ENCODE measurements around the gene CCDC7.

CCDC7 gene

GRCh38 chr10:32922170-32922569 is 476.2 kb downstream of the CCDC7 start:
- H4K8ac ChIP-seq (ENCODE audit: low read depth, low read length) = no peak overlapping the region
- no peak overlapping the region for H3K4me3 ChIP-seq (ENCODE audit: low read depth, low read length)
- H3K18ac ChIP-seq (ENCODE audit: low read length) = no peak overlapping the region
- H3K14ac ChIP-seq (ENCODE audit: low read length) = no peak overlapping the region
- no peak overlapping the region for H2AFZ ChIP-seq (ENCODE audit: insufficient read depth, low read length, poor library complexity)
- no peak overlapping the region for H2BK120ac ChIP-seq (ENCODE audit: insufficient read depth, low read length, poor library complexity)
- peaks cover 18 to 37% of the 10 kb centered on the region in 2 experiments for H3K36me3 ChIP-seq (ENCODE audit: control insufficient read depth in 1 of 2, insufficient read depth in 2 of 2, low read length in 2 of 2)
- H3K4me2 ChIP-seq (ENCODE audit: low read length) = no peak overlapping the region
- H3K23ac ChIP-seq (ENCODE audit: low read length) = no peak overlapping the region
- no peak overlapping the region for H4K91ac ChIP-seq (ENCODE audit: low read depth, low read length)
- H3K4me1 ChIP-seq (ENCODE audit: control insufficient read depth in 1 of 2, insufficient read depth in 2 of 2, low read length in 2 of 2) = no peaks in the 10 kb centered on the region
- no peaks in the 10 kb centered on the region for H3K79me1 ChIP-seq (ENCODE audit: low read length)
- no peak overlapping the region for H3K9ac ChIP-seq (ENCODE audit: low read length)
- no peak overlapping the region for H4K12ac ChIP-seq (ENCODE audit: low read depth, low read length)
- H3K4ac ChIP-seq (ENCODE audit: low read depth, low read length) = no peak overlapping the region
- WGBS (ENCODE audit: extremely low coverage, insufficient coverage, insufficient read length) = no CpG with 5 or more reads among the region's 2 CpGs
- no peaks in the 10 kb centered on the region for H3K9me3 ChIP-seq (ENCODE audit: insufficient read depth, low read depth, low read length)
- no peak for DNase-seq
- no peak overlapping the region for H2BK12ac ChIP-seq (ENCODE audit: low read length)
- H3K79me2 ChIP-seq (ENCODE audit: control insufficient read depth, insufficient read depth, low read length, poor library complexity) = no peaks in the 10 kb centered on the region
- H3K27me3 ChIP-seq (ENCODE audit: insufficient read depth, low read length) = no peaks in the 10 kb centered on the region
- H3K27ac ChIP-seq (ENCODE audit: low read depth, low read length) = no peak overlapping the region
- no peak overlapping the region for H2AK5ac ChIP-seq (ENCODE audit: low read length)
- H2BK5ac ChIP-seq (ENCODE audit: low read depth, low read length, poor library complexity) = no peak overlapping the region

- Histone ChIP-seq H4K91ac (ENCODE audit: low read depth, low read length) (no peak overlapping the region), H2BK120ac (ENCODE audit: insufficient read depth, low read length, poor library complexity) (no peak overlapping the region), H3K27me3 (ENCODE audit: insufficient read depth, low read length) (no peaks in the 10 kb centered on the region), H3K9me3 (ENCODE audit: insufficient read depth, low read depth, low read length) (no peaks in the 10 kb centered on the region), H3K18ac (ENCODE audit: low read length) (no peak overlapping the region), H3K27ac (ENCODE audit: low read depth, low read length) (no peak overlapping the region), H3K14ac (ENCODE audit: low read length) (no peak overlapping the region), H3K36me3 (ENCODE audit: control insufficient read depth in 1 of 2, insufficient read depth in 2 of 2, low read length in 2 of 2) (peaks cover 20 to 41% of the 10 kb centered on the region in 2 experiments), H2BK12ac (ENCODE audit: low read length) (no peak overlapping the region), H3K23ac (ENCODE audit: low read length) (no peak overlapping the region), H3K4me2 (ENCODE audit: low read length) (no peak overlapping the region), H2AFZ (ENCODE audit: insufficient read depth, low read length, poor library complexity) (no peak overlapping the region), H3K4ac (ENCODE audit: low read depth, low read length) (no peak overlapping the region), H2BK5ac (ENCODE audit: low read depth, low read length, poor library complexity) (no peak overlapping the region), H3K79me1 (ENCODE audit: low read length) (no peaks in the 10 kb centered on the region), H4K12ac (ENCODE audit: low read depth, low read length) (no peak overlapping the region), H3K9ac (ENCODE audit: low read length) (no peak overlapping the region), H3K4me3 (ENCODE audit: low read depth, low read length) (no peak overlapping the region), H2AK5ac (ENCODE audit: low read length) (no peak overlapping the region), H3K4me1 (ENCODE audit: control insufficient read depth in 1 of 2, insufficient read depth in 2 of 2, low read length in 2 of 2) (no peaks in the 10 kb centered on the region), H3K79me2 (ENCODE audit: control insufficient read depth, insufficient read depth, low read length, poor library complexity) (no peaks in the 10 kb centered on the region), H4K8ac (ENCODE audit: low read depth, low read length) (no peak overlapping the region)
- WGBS (ENCODE audit: extremely low coverage, insufficient coverage, insufficient read length) = no CpG with 5 or more reads among the region's 2 CpGs
- DNase-seq = no peak
Measured at GRCh38 chr10:32923134-32923533, 477.2 kb downstream of the CCDC7 start.

- Histone ChIP-seq H3K23ac (ENCODE audit: low read length) (no peak overlapping the region), H3K36me3 (ENCODE audit: control insufficient read depth in 1 of 2, insufficient read depth in 2 of 2, low read length in 2 of 2) (peaks cover 20 to 40% of the 10 kb centered on the region in 2 experiments), H2BK5ac (ENCODE audit: low read depth, low read length, poor library complexity) (no peak overlapping the region), H4K8ac (ENCODE audit: low read depth, low read length) (no peak overlapping the region), H2AFZ (ENCODE audit: insufficient read depth, low read length, poor library complexity) (no peak overlapping the region), H3K14ac (ENCODE audit: low read length) (no peak overlapping the region), H3K18ac (ENCODE audit: low read length) (no peak overlapping the region), H3K27me3 (ENCODE audit: insufficient read depth, low read length) (no peaks in the 10 kb centered on the region), H3K4me2 (ENCODE audit: low read length) (no peak overlapping the region), H4K12ac (ENCODE audit: low read depth, low read length) (no peak overlapping the region), H3K9ac (ENCODE audit: low read length) (no peak overlapping the region), H3K27ac (ENCODE audit: low read depth, low read length) (no peak overlapping the region), H3K4me3 (ENCODE audit: low read depth, low read length) (no peak overlapping the region), H3K79me2 (ENCODE audit: control insufficient read depth, insufficient read depth, low read length, poor library complexity) (no peaks in the 10 kb centered on the region), H4K91ac (ENCODE audit: low read depth, low read length) (no peak overlapping the region), H2BK12ac (ENCODE audit: low read length) (no peak overlapping the region), H3K9me3 (ENCODE audit: insufficient read depth, low read depth, low read length) (no peaks in the 10 kb centered on the region), H3K79me1 (ENCODE audit: low read length) (no peaks in the 10 kb centered on the region), H3K4ac (ENCODE audit: low read depth, low read length) (no peak overlapping the region), H2BK120ac (ENCODE audit: insufficient read depth, low read length, poor library complexity) (no peak overlapping the region), H3K4me1 (ENCODE audit: control insufficient read depth in 1 of 2, insufficient read depth in 2 of 2, low read length in 2 of 2) (no peaks in the 10 kb centered on the region), H2AK5ac (ENCODE audit: low read length) (no peak overlapping the region)
- WGBS (ENCODE audit: extremely low coverage, insufficient coverage, insufficient read length) = no CpG with 5 or more reads among the region's 2 CpGs
- no peak for DNase-seq
Measured at GRCh38 chr10:32923849-32924248, 477.9 kb downstream of the CCDC7 start.

Data from trophoblast cell (in vitro differentiated cells and primary cell).